H1 (cell line): ENCODE measurements around the gene MYOM1. TPM values are rescaled to one million over a fixed set of nuclear protein-coding genes. Genes with fewer than 3 reads are reported as not detected.

ENCODE experiments used
- CTCF ChIA-PET: fragments of 300-600 bp; sonication (Branson Sonifier 250); formaldehyde crosslinking; loops from one replicate; lab custom pipeline; 2021; ENCODE audit not compliant: partially characterized antibody; lab: Charles Lee
- POLR2A ChIA-PET: fragments of 300-600 bp; sonication (Branson Sonifier 250); formaldehyde crosslinking; loops from one replicate; lab custom pipeline; 2021; ENCODE audit warnings: inconsistent platforms; ENCODE audit not compliant: partially characterized antibody; lab: Charles Lee
- DNase-seq, 2 experiments: peaks; one replicate each; pipeline versions ENCODE4 v3.0.0 to v3.0.0-alpha.2; 2010 to 2022; ENCODE audit warnings: low spot score in 2 of 2, low read depth in 1 of 2, mixed read lengths in 1 of 2
- FAIRE-seq: peaks from 2 replicates; lab custom pipeline; 2011; peaks lifted over from hg19 to GRCh38; lab: Jason Lieb, UNC
- H2AFZ ChIP-seq: 2 replicates; pipeline ENCODE4 v1.8.1; 2012; ENCODE audit warnings: low read length, inconsistent platforms
- H2AK5ac ChIP-seq: 2 replicates; pipeline ENCODE4 v1.6.1; 2013; ENCODE audit warnings: low read depth, low read length
- H2BK120ac ChIP-seq: replicated peaks from 2 replicates; pipeline ENCODE3; 2013; ENCODE audit warnings: low read depth, low read length, inconsistent platforms
- H2BK12ac ChIP-seq: 2 replicates; pipeline ENCODE4 v1.6.1; 2013; ENCODE audit warnings: low read depth, low read length
- H2BK15ac ChIP-seq: 2 replicates; pipeline ENCODE4 v1.6.1; 2013; ENCODE audit warnings: low read length
- H2BK20ac ChIP-seq: 2 replicates; pipeline ENCODE4 v1.6.1; 2013; ENCODE audit warnings: low read length
- H2BK5ac ChIP-seq: 2 replicates; pipeline ENCODE4 v1.6.1; 2013; ENCODE audit warnings: low read depth, low read length
- H3K14ac ChIP-seq: 2 replicates; pipeline ENCODE4 v1.6.1; 2013; ENCODE audit warnings: inconsistent platforms; ENCODE audit not compliant: insufficient read length
- H3K18ac ChIP-seq: 2 replicates; pipeline ENCODE4 v1.6.1; 2013; ENCODE audit warnings: low read length; ENCODE audit errors: extremely low read depth
- H3K23ac ChIP-seq: 2 replicates; pipeline ENCODE4 v1.6.1; 2013; ENCODE audit warnings: inconsistent platforms; ENCODE audit not compliant: insufficient read length
- H3K23me2 ChIP-seq: 2 replicates; pipeline ENCODE4 v1.6.1; 2013; ENCODE audit warnings: low read depth, low read length
- H3K27ac ChIP-seq: 2 replicates; pipeline ENCODE4 v1.6.1; 2011; ENCODE audit warnings: low read depth, low read length, inconsistent platforms
- H3K27me3 ChIP-seq, 4 experiments: replicated peaks in 1 of 4; 1 replicate in 1 of 4; 2 replicates in 3 of 4; pipeline versions ENCODE4 v1.6.1 to v1.8.1; 2011 to 2013; ENCODE audit warnings: low read length in 3 of 4, mild to moderate bottlenecking in 3 of 4, inconsistent platforms in 2 of 4, mixed read lengths in 2 of 4, moderate library complexity in 1 of 4; ENCODE audit not compliant: control insufficient read depth in 3 of 4, insufficient read depth in 3 of 4; ENCODE audit errors: extremely low read depth in 1 of 4
- H3K36me3 ChIP-seq, 4 experiments: 2 replicates each; pipeline versions ENCODE4 v1.6.1 to v1.8.1; 2011 to 2013; ENCODE audit warnings: mild to moderate bottlenecking in 4 of 4, low read length in 3 of 4, moderate library complexity in 2 of 4, control low read depth in 1 of 4, inconsistent platforms in 1 of 4; ENCODE audit not compliant: insufficient read depth in 4 of 4, control insufficient read depth in 2 of 4
- H3K4ac ChIP-seq: replicated peaks from 2 replicates; pipeline ENCODE3; 2013; ENCODE audit warnings: low read length, low read depth, mixed read lengths, inconsistent platforms; ENCODE audit not compliant: insufficient read length
- H3K4me1 ChIP-seq, 4 experiments: replicated peaks in 1 of 4; 1 replicate in 1 of 4; 2 replicates in 3 of 4; pipeline versions ENCODE4 v1.6.1 to v1.8.1; 2011 to 2013; ENCODE audit warnings: low read length in 3 of 4, inconsistent platforms in 2 of 4, mixed read lengths in 1 of 4; ENCODE audit not compliant: insufficient read depth in 4 of 4, control insufficient read depth in 3 of 4
- H3K4me2 ChIP-seq, 2 experiments: 2 replicates each; pipeline versions ENCODE4 v1.6.1 to v1.8.1; 2011 to 2013; ENCODE audit warnings: low read depth in 2 of 2, low read length in 2 of 2, control low read depth in 1 of 2, inconsistent platforms in 1 of 2, mild to moderate bottlenecking in 1 of 2; ENCODE audit not compliant: insufficient read depth in 1 of 2
- H3K4me3 ChIP-seq, 4 experiments: fragments of 200-600, 300-600 bp in 1 of 4; sonication (generic), shearing (Covaris generic), sonication (Bioruptor Twin) in 1 of 4; 2 replicates each; pipeline versions ENCODE4 v1.5.1 to v1.8.1; 2011 to 2016; ENCODE audit warnings: low read length in 4 of 4, low read depth in 3 of 4, control low read depth in 2 of 4, inconsistent platforms in 2 of 4, mild to moderate bottlenecking in 2 of 4, mixed read lengths in 1 of 4, moderate library complexity in 1 of 4; ENCODE audit not compliant: insufficient read depth in 2 of 4; ENCODE audit errors: extremely low read depth in 1 of 4
- H3K56ac ChIP-seq: replicated peaks from 2 replicates; pipeline ENCODE3; 2013; ENCODE audit warnings: low read depth, mild to moderate bottlenecking, mixed read lengths, low read length, inconsistent platforms; ENCODE audit not compliant: insufficient read length
- H3K79me1 ChIP-seq: 2 replicates; pipeline ENCODE4 v1.6.1; 2013; ENCODE audit warnings: low read depth, low read length, control low read depth
- H3K79me2 ChIP-seq, 2 experiments: 2 replicates each; pipeline versions ENCODE4 v1.6.1 to v1.8.1; 2012 to 2013; ENCODE audit warnings: low read length in 2 of 2, mild to moderate bottlenecking in 2 of 2, inconsistent platforms in 1 of 2; ENCODE audit not compliant: insufficient read depth in 2 of 2, control insufficient read depth in 1 of 2
- H3K9ac ChIP-seq, 4 experiments: replicated peaks in 1 of 4; 1 replicate in 1 of 4; 2 replicates in 3 of 4; pipeline versions ENCODE4 v1.6.1 to v1.8.1; 2011 to 2013; ENCODE audit warnings: low read depth in 3 of 4, low read length in 3 of 4, control low read depth in 2 of 4, mild to moderate bottlenecking in 2 of 4, moderate library complexity in 2 of 4, inconsistent platforms in 1 of 4; ENCODE audit errors: extremely low read depth in 1 of 4
- H3K9me3 ChIP-seq, 2 experiments: 2 replicates each; pipeline versions ENCODE4 v1.6.1 to v1.8.1; 2012 to 2013; ENCODE audit warnings: mild to moderate bottlenecking in 2 of 2, moderate library complexity in 2 of 2, control low read depth in 1 of 2, inconsistent platforms in 1 of 2, low read depth in 1 of 2, low read length in 1 of 2, mixed read lengths in 1 of 2; ENCODE audit not compliant: insufficient read depth in 2 of 2
- H4K20me1 ChIP-seq, 2 experiments: replicated peaks in 1 of 2; 2 replicates each; pipeline versions ENCODE3 to v1.8.1; 2011 to 2013; ENCODE audit warnings: inconsistent platforms in 2 of 2, low read length in 2 of 2, mild to moderate bottlenecking in 1 of 2; ENCODE audit not compliant: insufficient read depth in 2 of 2, control insufficient read depth in 1 of 2
- H4K5ac ChIP-seq: 2 replicates; pipeline ENCODE4 v1.6.1; 2013; ENCODE audit warnings: low read length, low read depth, mixed read lengths, inconsistent platforms; ENCODE audit not compliant: insufficient read length
- H4K8ac ChIP-seq: 2 replicates; pipeline ENCODE4 v1.8.0; 2013; ENCODE audit warnings: mild to moderate bottlenecking, moderate library complexity, low read length, inconsistent platforms; ENCODE audit not compliant: insufficient read depth; ENCODE audit errors: extremely low read depth
- H4K91ac ChIP-seq: replicated peaks from 2 replicates; pipeline ENCODE3; 2013; ENCODE audit warnings: low read length, mixed read lengths, inconsistent platforms; ENCODE audit not compliant: insufficient read length
- PHF8 ChIP-seq: fragments of 200-600 bp; sonication (generic); conservative IDR thresholded peaks from 2 replicates; pipeline ENCODE4 v1.7.1; 2012; ENCODE audit warnings: low read depth, mild to moderate bottlenecking, inconsistent platforms, low read length, moderate library complexity
- TAF1 ChIP-seq: IDR thresholded peaks from 2 replicates; pipeline ENCODE4 v1.6.1; 2011; ENCODE audit warnings: mild to moderate bottlenecking, low read depth, low read length
- WGBS, 2 experiments: shearing (Covaris generic) in 1 of 2; methylation state at CpG; one replicate each; pipeline versions ENCODE4 v1.1.6 to v1.1.7; 2013 to 2015; ENCODE audit warnings: low lambda C conversion rate in 2 of 2, mixed read lengths in 2 of 2, inconsistent platforms in 1 of 2, low coverage in 1 of 2, missing lambda C conversion rate in 1 of 2; ENCODE audit not compliant: insufficient replicate concordance in 2 of 2, insufficient coverage in 1 of 2, insufficient read length in 1 of 2; ENCODE audit errors: extremely low coverage in 1 of 2, missing lambda C conversion rate in 1 of 2; 5-methylcytosine and 5-hydroxymethylcytosine counted together
- polyA plus RNA-seq, 7 experiments: library from polyadenylated mRNA; depleted of rRNA in 3 of 7; stranded (reverse) in 5 of 7; unstranded in 2 of 7; fragments of >200 nt in 5 of 7; fragments of 200-250 nt in 2 of 7; gene quantifications; 1 replicate in 5 of 7; 2 replicates in 1 of 7; 4 replicates in 1 of 7; pipeline versions ENCODE4 v1.2.1 to v1.2.3, GENCODE V29; 2011 to 2013; ENCODE audit warnings: missing spikeins in 2 of 7, mixed read lengths in 2 of 7
- total RNA-seq: library from RNA; stranded (reverse); fragmentation: NEBNext Ultra II Directional; extraction: Animal tissue kit (Norgen Biotek cat#: 25700); gene quantifications from 2 replicates; pipeline ENCODE4 v1.2.1, GENCODE V29; 2021

Gene MYOM1
- total and polyA plus RNA-seq, 2 of the 8 experiments (the other 6 are each of a cell fraction or from before 2014, with no cell fraction given): 0.06 to 0.32 TPM

GRCh38 chr18:3192752-3193151 lies 27.0 kb downstream of the MYOM1 start:
- no peak overlapping the region for H2BK20ac ChIP-seq
- H3K4ac ChIP-seq: no peak overlapping the region
- FAIRE-seq (no peak), DNase-seq (no peak)
- POLR2A ChIA-PET: no interaction called here
- no peaks in the 10 kb centered on the region for H3K23me2 ChIP-seq
- CTCF ChIA-PET: interaction anchor here (1.1 to 1.5 kb wide), 2 partner anchors 8 to 10 kb away, joined by 3 to 4 read pairs; no protein-coding TSS in a partner anchor
- no peak overlapping the region for H2AK5ac ChIP-seq
- no peak overlapping the region for H3K14ac ChIP-seq
- H4K20me1 ChIP-seq: no peaks in the 10 kb centered on the region
- H3K56ac ChIP-seq: no peak overlapping the region
- no peak overlapping the region for H2BK5ac ChIP-seq
- H3K18ac ChIP-seq: no peak overlapping the region
- no peak overlapping the region for H3K9ac ChIP-seq
- H4K5ac ChIP-seq: no peak overlapping the region
- no peak overlapping the region for H3K4me3 ChIP-seq
- no peaks in the 10 kb centered on the region for H3K9me3 ChIP-seq
- H2BK15ac ChIP-seq: no peak overlapping the region
- H3K36me3 ChIP-seq: no peaks in the 10 kb centered on the region
- H3K4me2 ChIP-seq: no peak overlapping the region
- no peak overlapping the region for H2BK12ac ChIP-seq
- H3K4me1 ChIP-seq: no peaks in the 10 kb centered on the region
- no peak overlapping the region for H3K23ac ChIP-seq
- no peaks in the 10 kb centered on the region for H3K79me2 ChIP-seq
- no peak overlapping the region for H3K27ac ChIP-seq
- H4K8ac ChIP-seq: no peak overlapping the region
- H3K79me1 ChIP-seq: no peaks in the 10 kb centered on the region
- WGBS, 2 experiments: 93% methylated on average over 2 of the region's 2 CpGs; no CpG with 5 or more reads in 1 of the 2 experiments
- no peaks in the 10 kb centered on the region for H3K27me3 ChIP-seq
- H2BK120ac ChIP-seq: no peak overlapping the region
- no peak overlapping the region for H2AFZ ChIP-seq
- no peak overlapping the region for H4K91ac ChIP-seq
- TF ChIP-seq PHF8 (no peak), TAF1 (no peak)
